NK-92 (cell line): Measurements from ENCODE around the gene ASF1B.

ENCODE experiments used
- DNase-seq: peaks from one replicate; lab custom pipeline; 2025; ENCODE audit not compliant: unreplicated experiment; lab: John Stamatoyannopoulos, UW

Gene ASF1B

GRCh38 chr19:14111486-14111885 is 24.9 kb downstream of the ASF1B start:
- DNase-seq: no peak

GRCh38 chr19:14110650-14111049 is 25.7 kb downstream of the ASF1B start:
- DNase-seq: no peak

GRCh38 chr19:14107581-14108461 is 28.6 kb downstream of the ASF1B start:
- DNase-seq: no peak

- DNase-seq: no peak
These were observed 29.5 kb downstream of the ASF1B start for GRCh38 chr19:14106840-14107239.

GRCh38 chr19:14105680-14106079 is 30.7 kb downstream of the ASF1B start:
- no peak for DNase-seq

- DNase-seq: no peak
These were observed 33.1 kb downstream of the ASF1B start for GRCh38 chr19:14103310-14103709.

- no peak for DNase-seq
These were observed 33.6 kb downstream of the ASF1B start for GRCh38 chr19:14102756-14103155.

- no peak for DNase-seq
These were observed 34.2 kb downstream of the ASF1B start for GRCh38 chr19:14102102-14102696.

- DNase-seq: no peak
These were observed 35.3 kb downstream of the ASF1B start for GRCh38 chr19:14101003-14101545.

- no peak for DNase-seq
These were observed 38.7 kb downstream of the ASF1B start for GRCh38 chr19:14097532-14098151.

GRCh38 chr19:14096272-14096992 is 40.0 kb downstream of the ASF1B start:
- DNase-seq: no peak

GRCh38 chr19:14094854-14095253 is 41.5 kb downstream of the ASF1B start:
- DNase-seq: no peak

- no peak for DNase-seq
These were observed 43.1 kb downstream of the ASF1B start for GRCh38 chr19:14093117-14093823.

- DNase-seq: no peak
These were observed 44.5 kb downstream of the ASF1B start for GRCh38 chr19:14091813-14092462.

- no peak for DNase-seq
These were observed 45.1 kb downstream of the ASF1B start for GRCh38 chr19:14091081-14091812.

- peak; percentile 25 for DNase-seq
These were observed 45.8 kb downstream of the ASF1B start, which contains the start of gene SAMD1 for GRCh38 chr19:14090509-14091080. Gene SAMD1, minus strand, starts transcription at chr19:14090751.

- no peak for DNase-seq
These were observed 46.5 kb downstream of the ASF1B start for GRCh38 chr19:14089662-14090508.

GRCh38 chr19:14089412-14089661 is 47.1 kb downstream of the ASF1B start:
- DNase-seq: no peak
